HepG2 (cell line): ENCODE results near the gene UGT8. TPM values are rescaled to one million over a fixed set of nuclear protein-coding genes. Genes with fewer than 3 reads are reported as not detected.

Experiments used
- ATAD3A ChIP-seq: sonication (generic); formaldehyde crosslinking; IDR thresholded peaks from 2 replicates; pipeline ENCODE4 v1.4.0; 2020; ENCODE audit warnings: missing genetic modification reagents
- HOXA5 ChIP-seq: sonication (generic); formaldehyde crosslinking; IDR thresholded peaks from 2 replicates; pipeline ENCODE4 v1.4.0; 2020; ENCODE audit warnings: missing genetic modification reagents
- IRF2 ChIP-seq: IDR thresholded peaks from 2 replicates; pipeline ENCODE4 v1.6.1; 2018; ENCODE audit warnings: missing genetic modification reagents, missing compliant biosample characterization
- JARID2 ChIP-seq: sonication (generic); formaldehyde crosslinking; IDR thresholded peaks from 2 replicates; pipeline ENCODE4 v1.8.1; 2023; ENCODE audit warnings: missing genetic modification reagents, inconsistent platforms; ENCODE audit not compliant: insufficient replicate concordance
- MYC ChIP-seq: sonication (generic); formaldehyde crosslinking; IDR thresholded peaks from 2 replicates; pipeline ENCODE4 v1.9.0; 2021; ENCODE audit warnings: missing genetic modification reagents, borderline replicate concordance
- SSRP1 ChIP-seq: IDR thresholded peaks from 2 replicates; pipeline ENCODE4 v1.6.1; 2016; ENCODE audit warnings: control low read depth
- polyA plus RNA-seq, 8 experiments: library from polyadenylated mRNA; depleted of rRNA in 3 of 8; stranded (reverse) in 7 of 8; unstranded in 1 of 8; fragments of >200 nt; fragmentation: Illumina TruSeq in 4 of 8; extraction: Trizol in 4 of 8; gene quantifications; 2 replicates each; pipeline versions ENCODE4 v1.2.1 to v1.2.3, GENCODE V29; 2011 to 2016; ENCODE audit warnings: low read depth in 4 of 8, missing spikeins in 1 of 8, mixed read lengths in 1 of 8; ENCODE audit not compliant: insufficient read depth in 1 of 8
- total RNA-seq, 5 experiments: library from RNA; depleted of rRNA; stranded (reverse); fragments of >200 nt; fragmentation: Illumina TruSeq; extraction: Trizol; gene quantifications; 2 replicates each; pipeline ENCODE4 v1.2.3, GENCODE V29; 2016; ENCODE audit warnings: low read depth in 1 of 5
- TF ChIP-seq, protein P1 (sequence below): sonication (generic); formaldehyde crosslinking; IDR thresholded peaks from 2 replicates; pipeline ENCODE4 v1.9.0; 2021; ENCODE audit warnings: missing genetic modification reagents, borderline replicate concordance
- TF ChIP-seq, protein P2 (sequence below): sonication (generic); formaldehyde crosslinking; IDR thresholded peaks from 2 replicates; pipeline ENCODE4 v1.5.0; 2020; ENCODE audit warnings: missing genetic modification reagents
- TF ChIP-seq, protein P3 (sequence below): sonication (generic); formaldehyde crosslinking; IDR thresholded peaks from 2 replicates; pipeline ENCODE4 v1.4.0; 2020; ENCODE audit warnings: low read depth, mild to moderate bottlenecking, missing genetic modification reagents
- TF ChIP-seq, protein P4 (sequence below): sonication (generic); formaldehyde crosslinking; IDR thresholded peaks from 2 replicates; pipeline ENCODE4 v1.9.0; 2021; ENCODE audit warnings: missing genetic modification reagents, mild to moderate bottlenecking, borderline replicate concordance

UGT8 gene
- total and polyA plus RNA-seq, 2 of the 13 experiments (the other 11 are each of a cell fraction or from before 2014, with no cell fraction given): not detected

DNA sequence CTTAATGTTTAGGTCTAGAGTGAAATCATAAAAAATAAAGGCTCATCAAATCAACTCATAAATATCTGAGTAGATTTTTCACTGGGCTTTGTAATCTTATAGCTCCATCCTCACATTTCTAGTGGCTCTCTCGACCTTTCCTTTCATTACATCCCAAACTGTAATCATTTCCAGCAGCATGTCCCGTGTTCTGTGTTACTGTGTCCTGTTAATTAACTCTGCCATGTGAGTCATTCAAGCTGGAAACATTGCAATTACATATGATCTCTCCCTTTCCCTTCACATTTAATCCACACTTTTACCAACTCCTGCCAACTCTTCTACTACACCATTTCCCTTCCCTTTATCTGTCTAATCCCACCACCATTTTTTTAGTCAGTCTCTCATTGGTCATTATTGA lies 75.5 kb downstream of the UGT8 start (continued):
- TF ChIP-seq, protein P1, sequence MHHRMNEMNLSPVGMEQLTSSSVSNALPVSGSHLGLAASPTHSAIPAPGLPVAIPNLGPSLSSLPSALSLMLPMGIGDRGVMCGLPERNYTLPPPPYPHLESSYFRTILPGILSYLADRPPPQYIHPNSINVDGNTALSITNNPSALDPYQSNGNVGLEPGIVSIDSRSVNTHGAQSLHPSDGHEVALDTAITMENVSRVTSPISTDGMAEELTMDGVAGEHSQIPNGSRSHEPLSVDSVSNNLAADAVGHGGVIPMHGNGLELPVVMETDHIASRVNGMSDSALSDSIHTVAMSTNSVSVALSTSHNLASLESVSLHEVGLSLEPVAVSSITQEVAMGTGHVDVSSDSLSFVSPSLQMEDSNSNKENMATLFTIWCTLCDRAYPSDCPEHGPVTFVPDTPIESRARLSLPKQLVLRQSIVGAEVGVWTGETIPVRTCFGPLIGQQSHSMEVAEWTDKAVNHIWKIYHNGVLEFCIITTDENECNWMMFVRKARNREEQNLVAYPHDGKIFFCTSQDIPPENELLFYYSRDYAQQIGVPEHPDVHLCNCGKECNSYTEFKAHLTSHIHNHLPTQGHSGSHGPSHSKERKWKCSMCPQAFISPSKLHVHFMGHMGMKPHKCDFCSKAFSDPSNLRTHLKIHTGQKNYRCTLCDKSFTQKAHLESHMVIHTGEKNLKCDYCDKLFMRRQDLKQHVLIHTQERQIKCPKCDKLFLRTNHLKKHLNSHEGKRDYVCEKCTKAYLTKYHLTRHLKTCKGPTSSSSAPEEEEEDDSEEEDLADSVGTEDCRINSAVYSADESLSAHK (CRISPR knock-in tag): no peak
- TF ChIP-seq, protein P2, sequence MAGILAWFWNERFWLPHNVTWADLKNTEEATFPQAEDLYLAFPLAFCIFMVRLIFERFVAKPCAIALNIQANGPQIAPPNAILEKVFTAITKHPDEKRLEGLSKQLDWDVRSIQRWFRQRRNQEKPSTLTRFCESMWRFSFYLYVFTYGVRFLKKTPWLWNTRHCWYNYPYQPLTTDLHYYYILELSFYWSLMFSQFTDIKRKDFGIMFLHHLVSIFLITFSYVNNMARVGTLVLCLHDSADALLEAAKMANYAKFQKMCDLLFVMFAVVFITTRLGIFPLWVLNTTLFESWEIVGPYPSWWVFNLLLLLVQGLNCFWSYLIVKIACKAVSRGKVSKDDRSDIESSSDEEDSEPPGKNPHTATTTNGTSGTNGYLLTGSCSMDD (CRISPR knock-in tag): no peak
- TF ChIP-seq MYC (CRISPR knock-in tag) (no peak), ATAD3A (CRISPR knock-in tag) (no peak), IRF2 (CRISPR knock-in tag) (no peak), JARID2 (CRISPR knock-in tag) (no peak), SSRP1 (CRISPR knock-in tag) (no peak), HOXA5 (no peak)
- TF ChIP-seq, protein P3, sequence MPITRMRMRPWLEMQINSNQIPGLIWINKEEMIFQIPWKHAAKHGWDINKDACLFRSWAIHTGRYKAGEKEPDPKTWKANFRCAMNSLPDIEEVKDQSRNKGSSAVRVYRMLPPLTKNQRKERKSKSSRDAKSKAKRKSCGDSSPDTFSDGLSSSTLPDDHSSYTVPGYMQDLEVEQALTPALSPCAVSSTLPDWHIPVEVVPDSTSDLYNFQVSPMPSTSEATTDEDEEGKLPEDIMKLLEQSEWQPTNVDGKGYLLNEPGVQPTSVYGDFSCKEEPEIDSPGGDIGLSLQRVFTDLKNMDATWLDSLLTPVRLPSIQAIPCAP: no peak
- TF ChIP-seq, protein P4, sequence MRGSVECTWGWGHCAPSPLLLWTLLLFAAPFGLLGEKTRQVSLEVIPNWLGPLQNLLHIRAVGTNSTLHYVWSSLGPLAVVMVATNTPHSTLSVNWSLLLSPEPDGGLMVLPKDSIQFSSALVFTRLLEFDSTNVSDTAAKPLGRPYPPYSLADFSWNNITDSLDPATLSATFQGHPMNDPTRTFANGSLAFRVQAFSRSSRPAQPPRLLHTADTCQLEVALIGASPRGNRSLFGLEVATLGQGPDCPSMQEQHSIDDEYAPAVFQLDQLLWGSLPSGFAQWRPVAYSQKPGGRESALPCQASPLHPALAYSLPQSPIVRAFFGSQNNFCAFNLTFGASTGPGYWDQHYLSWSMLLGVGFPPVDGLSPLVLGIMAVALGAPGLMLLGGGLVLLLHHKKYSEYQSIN (CRISPR knock-in tag): no peak
- TF ChIP-seq, all 625 proteins: peak for 0
